ENCODE measurements around the gene SEC31A. TPM values are rescaled to one million over a fixed set of nuclear protein-coding genes. Genes with fewer than 3 reads are reported as not detected.

Gene SEC31A
- total RNA-seq, 2 donors from 2014 or later = 115 to 148 TPM

DNA sequence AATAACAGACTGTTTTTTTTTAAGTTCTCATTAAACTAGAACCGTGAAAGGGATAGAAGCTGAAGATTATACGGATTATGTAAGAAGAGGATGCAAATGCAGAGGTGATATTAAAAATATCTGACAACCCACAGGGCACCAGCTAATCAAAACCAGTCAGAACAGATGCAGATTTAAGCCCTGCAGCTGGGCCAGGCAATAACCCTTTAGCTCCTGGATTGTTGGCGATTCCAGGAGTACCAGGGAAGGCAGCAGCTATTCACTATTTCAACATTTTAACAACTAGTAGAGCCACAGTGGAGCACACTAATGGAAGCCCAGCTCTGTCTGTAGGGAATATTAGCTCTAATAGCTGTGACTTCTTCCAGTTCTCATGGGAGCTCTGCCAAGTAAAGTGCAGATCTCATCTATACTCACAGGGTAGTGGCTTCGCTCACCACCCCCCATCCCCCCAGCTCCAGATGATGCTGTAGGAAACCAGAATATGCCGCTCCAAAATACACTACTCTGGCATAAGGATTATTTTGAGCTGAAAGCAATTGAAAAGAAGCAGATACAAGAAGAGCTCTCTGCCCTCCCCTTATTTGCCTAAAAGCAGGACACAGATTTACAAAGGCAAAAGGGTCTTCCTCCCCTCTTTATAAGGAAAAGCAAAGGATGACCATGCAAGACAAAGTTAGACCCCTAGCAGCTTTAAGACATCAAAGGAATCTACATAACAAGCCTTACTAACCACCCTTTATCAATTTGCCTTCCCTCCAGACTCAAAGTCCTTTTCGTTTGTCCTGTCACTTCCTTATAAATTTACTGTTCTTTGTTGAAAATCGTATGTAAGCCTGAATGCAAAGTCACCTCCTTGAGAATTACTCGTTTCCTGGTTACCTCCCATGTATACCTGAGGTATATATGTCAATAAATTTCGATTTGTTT lies 106.0 kb downstream of the SEC31A start:
- intact Hi-C loops (cut with DNase I) = no loop called here
- ATAC-seq (no peak), DNase-seq (no peak)

DNA sequence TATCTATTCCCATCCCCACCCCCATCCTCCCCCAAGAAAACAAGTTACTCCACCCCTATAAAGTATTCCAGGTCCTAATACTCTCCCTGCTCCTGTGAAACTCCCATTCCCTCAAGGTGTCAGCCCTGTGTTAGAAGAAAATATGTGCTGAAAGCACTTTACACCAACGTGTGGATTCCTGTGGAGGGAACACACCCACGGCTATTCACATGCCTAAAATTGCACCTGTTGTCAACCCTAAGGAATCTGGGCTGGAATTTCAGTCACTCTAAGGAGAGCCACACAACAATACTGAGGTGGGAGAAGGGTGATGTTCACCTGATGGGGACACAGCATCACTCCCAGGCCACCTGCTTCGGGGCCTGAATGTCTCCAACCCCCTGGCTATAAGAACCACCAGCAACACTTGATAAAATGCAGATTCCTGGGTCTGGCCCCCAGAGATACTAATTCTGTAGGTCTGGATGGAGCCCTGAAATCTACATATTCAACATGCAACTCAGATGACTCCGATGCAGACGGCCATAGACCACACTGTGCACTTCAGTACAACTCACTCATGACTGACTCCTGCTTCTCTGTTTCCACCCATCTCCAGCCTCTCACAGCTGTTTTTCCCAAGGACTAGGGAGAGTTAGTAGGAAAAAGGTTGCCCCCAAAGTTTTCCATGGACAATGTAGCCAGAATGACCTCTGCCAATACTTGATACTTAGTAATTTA lies 108.2 kb downstream of the SEC31A start:
- DNase-seq = no peak
- ATAC-seq = no peak
- intact Hi-C loops (cut with DNase I) = no loop called here

DNA sequence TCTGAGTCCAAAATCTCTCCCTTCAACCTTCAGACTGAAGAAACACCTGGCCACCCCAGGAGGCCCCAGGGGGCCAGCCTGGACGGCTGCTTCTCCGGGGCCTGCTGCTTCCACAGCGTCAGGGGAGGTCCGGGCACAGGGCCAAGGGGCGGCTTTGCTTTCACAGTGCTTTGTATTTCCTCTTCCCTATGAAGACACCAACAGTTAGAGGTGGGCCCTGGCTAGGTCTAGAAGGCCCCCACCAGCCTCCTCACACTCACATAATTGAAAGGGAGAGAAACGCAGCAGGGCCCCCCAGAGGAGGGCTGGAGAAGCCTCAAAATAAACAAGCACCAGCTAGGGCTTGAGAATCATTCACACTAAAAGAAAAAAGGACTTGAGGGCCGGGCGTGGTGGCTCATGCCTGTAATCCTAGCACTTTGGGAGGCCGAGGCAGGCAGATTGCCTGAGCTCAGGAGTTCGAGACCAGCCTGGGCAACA lies 110.2 kb downstream of the SEC31A start:
- peak; percentile 59 to 67 for ATAC-seq

DNA sequence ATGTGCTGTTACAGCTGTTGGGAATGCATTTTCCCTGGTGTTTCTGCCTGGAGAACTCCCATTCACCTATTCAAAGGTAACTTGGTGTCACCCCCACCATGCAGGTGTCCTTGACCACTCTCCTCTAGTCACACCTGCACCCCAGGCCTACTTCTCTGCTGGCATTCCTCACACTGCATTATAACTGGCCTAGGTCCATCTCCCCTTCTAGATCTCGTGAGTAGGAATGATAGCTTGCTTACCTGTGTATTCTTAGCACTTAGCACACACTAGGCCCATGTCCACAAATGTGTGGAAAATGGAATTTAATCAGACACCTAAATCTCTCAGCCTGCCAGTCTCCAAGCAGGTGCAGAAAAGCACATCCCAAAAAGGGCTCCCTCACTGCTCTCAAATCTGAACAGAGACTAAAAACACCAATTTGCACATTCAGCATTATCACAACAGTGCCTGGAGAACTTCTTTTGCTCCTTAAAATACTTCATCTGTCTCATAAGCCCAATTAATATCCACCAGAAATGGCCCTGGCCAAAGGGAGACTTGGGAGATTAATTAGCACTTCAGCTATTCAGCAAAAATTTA lies 110.7 kb downstream of the SEC31A start:
- intact Hi-C loops (cut with DNase I) = no loop called here
- no peak for ATAC-seq
- no peak for DNase-seq

More for the DNA sequence above, 110.2 kb downstream of the SEC31A start:
- DNase-seq = peak; percentile 86
- intact Hi-C loops (cut with DNase I) = no loop called here

DNA sequence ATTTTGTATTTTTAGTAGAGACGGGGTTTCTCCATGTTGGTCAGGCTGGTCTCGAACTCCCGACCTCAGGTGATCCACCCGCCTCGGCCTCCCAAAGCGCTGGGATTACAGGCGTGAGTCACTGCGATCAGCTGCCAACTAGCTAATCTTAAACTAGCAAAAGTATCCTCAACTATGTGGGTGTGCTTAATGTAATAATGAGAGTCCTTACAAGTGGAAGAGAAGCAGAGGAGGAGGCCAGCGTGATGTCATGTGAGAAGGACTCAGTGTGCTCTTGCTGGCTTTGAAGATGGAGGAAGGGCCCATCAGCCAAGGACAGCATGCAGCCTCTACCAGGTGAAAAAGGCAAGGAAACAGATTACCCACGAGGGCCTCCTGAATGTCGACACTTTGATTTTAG lies 111.9 kb downstream of the SEC31A start:
- no peak for DNase-seq
- intact Hi-C loops (cut with DNase I) = no loop called here
- ATAC-seq = no peak

DNA sequence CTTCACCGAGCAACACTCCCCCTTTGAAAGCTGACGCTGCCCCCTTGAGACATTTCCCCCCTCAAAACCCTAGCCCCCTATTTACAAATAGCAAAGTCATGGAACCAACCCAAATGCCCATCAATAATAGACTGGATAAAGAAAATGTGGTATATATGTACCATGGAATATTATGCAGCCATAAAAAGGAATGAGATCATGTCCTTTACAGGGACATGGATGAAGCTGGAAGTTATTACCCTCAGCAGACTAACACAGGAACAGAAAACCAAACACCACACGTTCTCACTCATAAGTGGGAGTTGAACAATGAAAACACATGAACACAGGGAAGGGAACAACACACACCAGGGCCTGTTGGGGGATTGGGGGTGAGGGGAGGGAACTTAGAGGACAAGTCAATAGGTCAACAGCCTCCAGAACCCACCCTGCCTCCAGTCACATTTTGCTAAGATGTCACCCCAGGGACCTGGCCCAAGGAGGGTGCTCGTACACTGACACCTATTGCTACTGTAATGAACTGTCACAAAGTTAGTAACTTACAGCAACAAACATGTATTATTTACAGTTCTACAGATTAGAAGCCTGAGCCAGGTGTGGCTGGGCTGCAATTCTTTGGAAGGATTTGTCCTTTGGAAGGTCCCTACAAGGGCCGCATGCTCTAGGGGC lies 113.0 kb downstream of the SEC31A start:
- ATAC-seq = no peak
- no peak for DNase-seq
- intact Hi-C loops (cut with DNase I) = no loop called here

DNA sequence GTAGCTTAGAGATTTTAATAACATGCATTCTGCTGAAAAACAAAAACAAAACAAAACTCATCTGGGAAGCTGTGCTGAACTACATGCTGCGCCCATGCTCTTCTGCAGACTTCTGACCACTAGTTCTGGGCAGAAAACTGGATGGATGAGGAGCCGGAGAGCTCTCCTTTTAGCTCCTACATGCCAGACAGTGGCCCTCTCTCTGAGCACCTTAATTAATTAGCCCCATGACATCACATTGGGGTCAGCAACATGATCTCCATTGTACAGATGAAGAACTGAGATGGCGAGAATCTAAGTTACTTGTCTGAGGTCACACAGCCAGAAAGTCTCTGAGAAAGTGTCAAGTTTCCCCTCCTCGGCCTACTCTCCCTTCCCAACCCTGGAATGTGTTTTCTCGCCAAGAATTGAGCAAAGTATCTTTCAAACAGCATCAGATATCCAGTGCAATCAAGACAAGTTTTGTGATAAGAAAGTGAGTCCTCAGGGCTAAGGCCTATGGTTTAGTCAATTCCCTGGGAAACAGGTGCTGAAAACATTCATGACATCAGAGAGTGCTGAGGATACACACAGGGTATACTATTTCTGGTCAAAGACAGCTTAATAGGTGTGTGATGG lies 113.9 kb downstream of the SEC31A start:
- DNase-seq = no peak
- intact Hi-C loops (cut with DNase I) = no loop called here
- no peak for ATAC-seq

DNA sequence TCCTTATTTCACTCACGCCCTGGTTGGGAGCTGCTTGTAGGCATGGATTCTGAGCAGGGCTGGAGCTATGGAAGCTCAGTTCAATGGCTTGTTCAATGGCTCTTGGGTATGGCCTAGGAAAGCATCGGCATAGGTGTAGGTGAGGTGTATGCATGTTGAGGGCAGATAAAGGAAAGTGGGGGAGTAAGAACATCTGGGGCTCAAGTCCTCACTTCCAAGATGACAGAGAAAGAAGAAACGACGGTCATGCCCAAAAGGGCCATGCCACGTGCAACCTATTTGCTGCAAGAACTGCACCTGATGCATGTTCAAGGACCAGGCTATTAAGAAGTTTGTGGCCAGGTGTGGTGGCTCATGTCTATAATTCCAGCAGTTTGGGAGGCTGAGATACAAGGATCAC lies 115.7 kb downstream of the SEC31A start:
- intact Hi-C loops (cut with DNase I) = no loop called here
- DNase-seq = no peak
- no peak for ATAC-seq

DNA sequence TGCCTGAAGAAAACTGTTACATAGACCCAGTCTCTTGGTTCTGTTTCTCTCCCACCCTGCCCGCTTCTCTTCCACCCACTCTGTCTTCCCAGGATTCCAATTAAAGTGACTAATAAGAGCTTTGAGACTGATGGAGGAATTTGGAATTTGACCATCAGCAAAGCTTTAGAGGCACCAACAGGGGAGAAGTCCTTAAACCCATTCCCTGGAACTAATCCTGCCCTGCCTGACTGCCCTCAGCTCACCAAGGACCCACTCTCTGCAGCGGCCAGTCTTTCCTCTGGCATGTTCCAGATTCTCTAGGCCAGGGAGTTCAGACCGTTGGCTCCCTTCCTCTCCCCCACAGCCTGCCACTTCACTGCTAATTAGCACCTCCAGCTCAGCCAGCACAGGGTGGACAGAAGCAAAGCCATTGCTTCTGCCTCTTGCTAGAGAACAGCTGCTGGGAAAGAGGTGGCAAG lies 116.2 kb downstream of the SEC31A start:
- intact Hi-C loops (cut with DNase I) = no loop called here
- DNase-seq (no peak), ATAC-seq (peak; percentile 63 to 67)

DNA sequence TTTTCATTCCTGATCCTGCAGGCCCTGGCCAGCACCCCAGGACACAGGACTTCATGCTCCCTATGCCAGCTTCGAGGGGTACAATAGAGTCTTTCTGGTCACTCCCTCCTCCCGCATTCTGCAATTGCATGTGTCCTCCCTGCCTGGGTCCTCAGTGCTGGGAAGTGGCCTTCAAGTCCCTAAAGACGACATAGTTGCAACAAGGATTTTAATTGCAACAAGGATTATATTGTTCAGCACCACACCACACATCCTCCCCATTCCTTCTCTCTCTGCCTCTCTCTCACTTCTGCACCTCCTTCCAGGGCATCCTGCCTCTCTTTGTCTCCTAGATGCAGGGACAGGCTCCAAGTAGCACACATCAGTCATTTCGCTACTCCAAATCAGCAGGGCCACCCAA lies 117.9 kb downstream of the SEC31A start:
- DNase-seq (no peak), ATAC-seq (no peak)
- intact Hi-C loops (cut with DNase I) = no loop called here

DNA sequence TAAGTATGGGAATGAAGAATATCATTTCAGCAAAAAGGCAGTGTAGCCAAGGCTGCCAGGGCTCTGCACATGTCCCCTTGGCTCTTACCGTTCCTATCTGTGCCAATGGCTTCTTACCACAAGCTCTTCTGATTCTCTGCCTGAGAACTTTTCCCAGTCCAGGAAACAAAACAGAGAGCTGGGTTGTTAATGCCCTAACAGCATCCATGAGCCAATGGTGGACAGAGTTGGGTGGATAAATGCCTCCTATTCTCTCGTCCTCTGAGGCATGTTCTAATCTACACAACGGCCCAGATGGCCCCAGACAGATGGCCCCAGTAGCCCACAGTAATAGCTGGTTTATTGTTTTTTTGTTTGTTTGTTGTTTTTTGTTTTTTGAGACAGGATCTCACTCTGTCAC lies 120.3 kb downstream of the SEC31A start:
- intact Hi-C loops (cut with DNase I) = no loop called here
- ATAC-seq = peak in 1 of 2 donors; percentile 27
- no peak for DNase-seq

Other genes with a start within 250 kb of the SEC31A start
- gene SCD5, start 92.4 kb downstream of the SEC31A start, total RNA-seq = 1 to 10 TPM; 7.1 to 9.1 TPM
- gene THAP9, start 9.6 kb upstream of the SEC31A start, total RNA-seq = 1 to 10 TPM; 2.9 to 3.7 TPM
- 1 to 10 TPM; 6.0 to 6.8 TPM for gene LIN54, start 119.7 kb upstream of the SEC31A start, total RNA-seq
- 10 to 100 TPM; 43.4 to 46.9 TPM for gene COPS4, start 144.0 kb upstream of the SEC31A start, total RNA-seq
- 1 to 10 TPM; 1.2 to 2.9 TPM for gene PLAC8, start 223.6 kb upstream of the SEC31A start, total RNA-seq